Measurements from ENCODE around the gene AMBP. TPM values are rescaled to one million over a fixed set of nuclear protein-coding genes. Genes with fewer than 3 reads are reported as not detected.

AMBP gene
- 0.27 TPM for polyA plus RNA-seq (ENCODE audit: insufficient read length)

GRCh38 chr9:114078021-114078780 is at the start of gene AMBP:
AMBP (minus strand) TSS chr9:114078300; CDS start chr9:114078209, 91 bp downstream.
- DNase-seq, result no peak

GRCh38 chr9:114126247-114127060 is 48.4 kb upstream of the AMBP start:
- no peak for DNase-seq

- DNase-seq, result no peak
These were observed 47.4 kb upstream of the AMBP start for GRCh38 chr9:114125476-114126013.

GRCh38 chr9:114124666-114125475 is 46.8 kb upstream of the AMBP start:
- DNase-seq, result no peak

GRCh38 chr9:114124138-114124537 is 46.0 kb upstream of the AMBP start:
- no peak for DNase-seq

GRCh38 chr9:114123031-114123977 is 45.2 kb upstream of the AMBP start:
- DNase-seq, result no peak

- no peak for DNase-seq
These were observed 44.3 kb upstream of the AMBP start for GRCh38 chr9:114122136-114123027.

- DNase-seq, result peak; percentile 69
These were observed 43.4 kb upstream of the AMBP start for GRCh38 chr9:114121227-114122135.

- DNase-seq, result no peak
These were observed 42.3 kb upstream of the AMBP start for GRCh38 chr9:114120192-114121014.

- no peak for DNase-seq
These were observed 41.4 kb upstream of the AMBP start for GRCh38 chr9:114119242-114120191.

- no peak for DNase-seq
These were observed 40.1 kb upstream of the AMBP start for GRCh38 chr9:114117996-114118830.

GRCh38 chr9:114117614-114117995 is 39.5 kb upstream of the AMBP start:
- DNase-seq, result no peak

- no peak for DNase-seq
These were observed 38.1 kb upstream of the AMBP start for GRCh38 chr9:114116126-114116747.

GRCh38 chr9:114115654-114116125 is 37.6 kb upstream of the AMBP start:
- DNase-seq, result no peak

- DNase-seq, result no peak
These were observed 36.3 kb upstream of the AMBP start for GRCh38 chr9:114114364-114114763.

Measured in hindlimb muscle (tissue), 1 donor.